Calu3 (cell line): ENCODE results near the gene ANG. TPM values are rescaled to one million over a fixed set of nuclear protein-coding genes. Genes with fewer than 3 reads are reported as not detected.
"Not testable (repeated sequence)": the region's sequence is repeated elsewhere in the genome, so short reads cannot be mapped to it uniquely, and the experiment has no call there.

Source experiments
- BruUV-seq: library from RNA; stranded (reverse); fragments of 400-500 nt; replicated peaks from 2 replicates; lab custom pipeline; 2021; lab: Mats Ljungman, UMichigan
- CTCF ChIA-PET: fragments of 300-600 bp; sonication (Branson Sonifier 250); formaldehyde crosslinking; loops from one replicate; lab custom pipeline; 2022; ENCODE audit warnings: antibody characterized with exemption; lab: Charles Lee
- DNase-seq: peaks from one replicate; pipeline ENCODE4 v3.0.0; 2022
- H3K27ac Mint-ChIP-seq: one replicate; pipeline ENCODE4 v1.8.0; 2022; ENCODE audit warnings: mixed read lengths; ENCODE audit not compliant: unreplicated experiment
- H3K27me3 Mint-ChIP-seq: one replicate; pipeline ENCODE4 v1.8.0; 2022; ENCODE audit warnings: mixed read lengths; ENCODE audit not compliant: unreplicated experiment
- H3K36me3 Mint-ChIP-seq: one replicate; pipeline ENCODE4 v1.8.0; 2022; ENCODE audit warnings: mild to moderate bottlenecking, moderate library complexity, mixed read lengths; ENCODE audit not compliant: insufficient read depth, unreplicated experiment
- H3K4me1 Mint-ChIP-seq: one replicate; pipeline ENCODE4 v1.8.0; 2022; ENCODE audit warnings: mild to moderate bottlenecking, low read depth, mixed read lengths; ENCODE audit not compliant: unreplicated experiment
- H3K4me3 Mint-ChIP-seq: one replicate; pipeline ENCODE4 v1.8.0; 2022; ENCODE audit warnings: mild to moderate bottlenecking, low read depth, moderate library complexity, mixed read lengths; ENCODE audit not compliant: unreplicated experiment
- H3K9me3 Mint-ChIP-seq: one replicate; pipeline ENCODE4 v1.8.0; 2022; ENCODE audit warnings: low read depth, mixed read lengths; ENCODE audit not compliant: unreplicated experiment
- intact Hi-C: fragments of 100-400 bp; cut with micrococcal nuclease; formaldehyde crosslinking; loops from one replicate; pipeline ENCODE4 v1.10.0; 2022; ENCODE audit not compliant: unreplicated experiment
- total RNA-seq: library from RNA; stranded (reverse); gene quantifications from 2 replicates; pipeline ENCODE4 v1.2.3, GENCODE V29; 2022
- TF ChIP-seq, protein P1 (sequence below): fragments of 200-600 bp; IDR thresholded peaks from one replicate; pipeline ENCODE4 v1.8.0; 2022; ENCODE audit warnings: antibody characterized with exemption; ENCODE audit not compliant: unreplicated experiment

The ANG gene
- total RNA-seq, 1 experiment from 2014 or later = 4.4 TPM

- TF ChIP-seq, protein P1, sequence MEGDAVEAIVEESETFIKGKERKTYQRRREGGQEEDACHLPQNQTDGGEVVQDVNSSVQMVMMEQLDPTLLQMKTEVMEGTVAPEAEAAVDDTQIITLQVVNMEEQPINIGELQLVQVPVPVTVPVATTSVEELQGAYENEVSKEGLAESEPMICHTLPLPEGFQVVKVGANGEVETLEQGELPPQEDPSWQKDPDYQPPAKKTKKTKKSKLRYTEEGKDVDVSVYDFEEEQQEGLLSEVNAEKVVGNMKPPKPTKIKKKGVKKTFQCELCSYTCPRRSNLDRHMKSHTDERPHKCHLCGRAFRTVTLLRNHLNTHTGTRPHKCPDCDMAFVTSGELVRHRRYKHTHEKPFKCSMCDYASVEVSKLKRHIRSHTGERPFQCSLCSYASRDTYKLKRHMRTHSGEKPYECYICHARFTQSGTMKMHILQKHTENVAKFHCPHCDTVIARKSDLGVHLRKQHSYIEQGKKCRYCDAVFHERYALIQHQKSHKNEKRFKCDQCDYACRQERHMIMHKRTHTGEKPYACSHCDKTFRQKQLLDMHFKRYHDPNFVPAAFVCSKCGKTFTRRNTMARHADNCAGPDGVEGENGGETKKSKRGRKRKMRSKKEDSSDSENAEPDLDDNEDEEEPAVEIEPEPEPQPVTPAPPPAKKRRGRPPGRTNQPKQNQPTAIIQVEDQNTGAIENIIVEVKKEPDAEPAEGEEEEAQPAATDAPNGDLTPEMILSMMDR = no peak
- CTCF ChIA-PET = interaction anchor here (0.7 to 1.2 kb wide), 5 partner anchors 9 to 45 kb away, joined by 3 to 4 read pairs (median 3); no protein-coding TSS in a partner anchor
- H3K27ac Mint-ChIP-seq = peak overlapping the region; percentile 99
These were observed 31.2 kb downstream of the ANG start for GRCh38 chr14:20719777-20720176.

GRCh38 chr14:20720741-20721140 is 32.2 kb downstream of the ANG start:
- no peak for DNase-seq
- Mint-ChIP-seq H3K4me3 (no peak overlapping the region), H3K27me3 (no peaks in the 10 kb centered on the region), H3K9me3 (peaks cover 5% of the 10 kb centered on the region), H3K4me1 (peaks cover 64% of the 10 kb centered on the region), H3K27ac (no peak overlapping the region), H3K36me3 (peaks cover 18% of the 10 kb centered on the region)
- no TSS peak for BruUV-seq
- CTCF ChIA-PET = no interaction called here
- TF ChIP-seq, protein P1 = no peak
- intact Hi-C loops = loop anchor here (5.0 kb wide), 1 partner anchor 42 kb away; no protein-coding TSS in a partner anchor

More at GRCh38 chr14:20719777-20720176, 31.2 kb downstream of the ANG start:
- intact Hi-C loops = loop anchor here (5.0 kb wide), 1 partner anchor 43 kb away; no protein-coding TSS in a partner anchor
- peak; percentile 78 for DNase-seq
- H3K4me3 Mint-ChIP-seq = peak overlapping the region; percentile 56
- no TSS peak for BruUV-seq
- H3K4me1 Mint-ChIP-seq = peaks cover 71% of the 10 kb centered on the region
- peaks cover 7% of the 10 kb centered on the region for H3K9me3 Mint-ChIP-seq
- H3K36me3 Mint-ChIP-seq = peaks cover 18% of the 10 kb centered on the region
- H3K27me3 Mint-ChIP-seq = no peaks in the 10 kb centered on the region

- Mint-ChIP-seq H3K36me3 (peaks cover 18% of the 10 kb centered on the region), H3K4me3 (no peak overlapping the region), H3K27me3 (no peaks in the 10 kb centered on the region), H3K27ac (peak overlapping the region; percentile 18), H3K9me3 (peaks cover 2% of the 10 kb centered on the region), H3K4me1 (peaks cover 75% of the 10 kb centered on the region)
- intact Hi-C loops = loop anchor here (5.0 kb wide), 1 partner anchor 40 kb away; no protein-coding TSS in a partner anchor
- BruUV-seq = no TSS peak
- no peak for DNase-seq
- TF ChIP-seq, protein P1 = no peak
- CTCF ChIA-PET = no interaction called here
These were observed 33.5 kb downstream of the ANG start for GRCh38 chr14:20722016-20722415.

GRCh38 chr14:20723488-20723887 is 34.9 kb downstream of the ANG start:
- H3K9me3 Mint-ChIP-seq = no peaks in the 10 kb centered on the region
- peak overlapping the region; percentile 50 for H3K27ac Mint-ChIP-seq
- BruUV-seq = no TSS peak
- intact Hi-C loops = loop anchor here (5.0 kb wide), 1 partner anchor 39 kb away; no protein-coding TSS in a partner anchor
- no peak for DNase-seq
- no peak overlapping the region for H3K4me3 Mint-ChIP-seq
- TF ChIP-seq, protein P1 = no peak
- peaks cover 18% of the 10 kb centered on the region for H3K36me3 Mint-ChIP-seq
- CTCF ChIA-PET = interaction anchor here (1.0 kb wide), 1 partner anchor 126 kb away, joined by 3 read pairs; no protein-coding TSS in a partner anchor
- H3K4me1 Mint-ChIP-seq = peaks cover 74% of the 10 kb centered on the region
- H3K27me3 Mint-ChIP-seq = no peaks in the 10 kb centered on the region

DNA sequence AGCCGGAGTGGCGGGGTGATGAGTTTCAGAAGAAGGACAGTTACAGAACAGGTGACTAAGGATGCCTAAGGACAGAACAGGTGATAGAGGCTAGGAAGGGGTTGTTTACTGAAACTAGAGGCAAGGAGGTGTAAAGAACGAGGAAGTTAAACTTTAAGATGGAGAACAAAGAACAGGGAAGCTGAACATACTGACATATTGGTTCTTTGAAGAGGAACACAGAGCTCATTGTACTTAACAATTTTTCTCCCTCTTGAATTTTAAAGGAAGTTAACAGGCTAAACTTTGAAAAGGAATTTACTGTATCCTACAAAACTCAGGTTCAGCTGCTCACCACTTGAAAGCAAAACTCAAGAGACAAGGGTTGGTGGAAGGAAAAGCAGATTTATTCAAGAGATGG is 37.6 kb downstream of the ANG start:
- not testable (repeated sequence) for H3K36me3 Mint-ChIP-seq, H3K27me3 Mint-ChIP-seq, H3K9me3 Mint-ChIP-seq, BruUV-seq, DNase-seq
- peak overlapping the region; percentile 93 for H3K27ac Mint-ChIP-seq
- intact Hi-C loops = loop anchor here (2.0 kb wide), 1 partner anchor 17 kb away; no protein-coding TSS in a partner anchor
- peak overlapping the region; percentile 28 for H3K4me3 Mint-ChIP-seq
- CTCF ChIA-PET = interaction anchor here (0.9 to 1.0 kb wide), 2 partner anchors 11 to 13 kb away, joined by 3 to 4 read pairs; no protein-coding TSS in a partner anchor
- H3K4me1 Mint-ChIP-seq = peaks cover 48% of the 10 kb centered on the region
